Chondrocyte (in vitro differentiated cells): Measurements from ENCODE around the gene TCF7L1. TPM values are rescaled to one million over a fixed set of nuclear protein-coding genes. Genes with fewer than 3 reads are reported as not detected.
"Not testable (repeated sequence)": the region's sequence is repeated elsewhere in the genome, so short reads cannot be mapped to it uniquely, and the experiment has no call there.

Experiments used
- DNase-seq: peaks from one replicate; pipeline ENCODE4 v3.0.0; 2021; ENCODE audit warnings: mixed read lengths, low spot score
- H3K27ac Mint-ChIP-seq: one replicate; pipeline ENCODE4 v1.8.0; 2021; ENCODE audit warnings: mild to moderate bottlenecking, moderate library complexity, mixed read lengths; ENCODE audit not compliant: unreplicated experiment
- H3K27me3 Mint-ChIP-seq: 2 replicates; pipeline ENCODE4 v1.8.0; 2021; ENCODE audit warnings: low read depth, mixed read lengths
- H3K36me3 Mint-ChIP-seq: 2 replicates; pipeline ENCODE4 v1.8.0; 2021; ENCODE audit warnings: low read depth, mixed read lengths
- H3K4me1 Mint-ChIP-seq: 2 replicates; pipeline ENCODE4 v1.8.0; 2021; ENCODE audit warnings: low read depth, mild to moderate bottlenecking, mixed read lengths
- H3K4me3 Mint-ChIP-seq: one replicate; pipeline ENCODE4 v1.8.0; 2021; ENCODE audit warnings: mild to moderate bottlenecking, moderate library complexity, mixed read lengths; ENCODE audit not compliant: unreplicated experiment
- H3K9me3 Mint-ChIP-seq: 2 replicates; pipeline ENCODE4 v1.8.0; 2021; ENCODE audit warnings: low read depth, mixed read lengths
- total RNA-seq: library from RNA; stranded (reverse); gene quantifications from 3 replicates; pipeline ENCODE4 v1.2.1, GENCODE V29; 2021
- TF ChIP-seq, protein P1 (sequence below): fragments of 200-600 bp; sonication (generic); IDR thresholded peaks from 2 replicates; pipeline ENCODE4 v1.5.0; 2021; ENCODE audit warnings: antibody characterized with exemption, mild to moderate bottlenecking, moderate library complexity

Gene TCF7L1
- total RNA-seq, 1 donor from 2014 or later, result 35.0 TPM

DNA sequence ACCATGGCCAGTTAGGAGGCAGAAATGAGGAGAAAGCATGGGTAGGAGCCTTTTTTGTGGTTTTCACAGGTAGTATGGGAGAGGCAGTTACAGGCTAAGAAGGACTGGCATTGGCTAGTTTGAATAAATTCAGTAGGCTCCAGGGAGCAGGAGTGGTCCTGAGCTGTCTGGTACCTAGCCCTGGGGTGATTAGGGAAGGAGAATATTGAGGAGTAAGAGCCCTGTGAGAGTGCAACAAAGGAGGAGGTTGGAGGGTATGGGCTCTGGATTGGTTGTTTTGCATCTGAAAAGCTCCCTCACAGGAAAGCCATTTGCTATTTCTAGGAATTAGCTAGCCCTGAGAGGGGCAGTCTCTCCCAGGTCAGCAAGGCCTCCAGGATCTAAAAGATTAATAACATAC lies 13.3 kb upstream of the TCF7L1 start:
- peaks cover 3% of the 10 kb centered on the region for H3K27me3 Mint-ChIP-seq
- no peaks in the 10 kb centered on the region for H3K36me3 Mint-ChIP-seq
- no peaks in the 10 kb centered on the region for H3K9me3 Mint-ChIP-seq
- TF ChIP-seq, protein P1, sequence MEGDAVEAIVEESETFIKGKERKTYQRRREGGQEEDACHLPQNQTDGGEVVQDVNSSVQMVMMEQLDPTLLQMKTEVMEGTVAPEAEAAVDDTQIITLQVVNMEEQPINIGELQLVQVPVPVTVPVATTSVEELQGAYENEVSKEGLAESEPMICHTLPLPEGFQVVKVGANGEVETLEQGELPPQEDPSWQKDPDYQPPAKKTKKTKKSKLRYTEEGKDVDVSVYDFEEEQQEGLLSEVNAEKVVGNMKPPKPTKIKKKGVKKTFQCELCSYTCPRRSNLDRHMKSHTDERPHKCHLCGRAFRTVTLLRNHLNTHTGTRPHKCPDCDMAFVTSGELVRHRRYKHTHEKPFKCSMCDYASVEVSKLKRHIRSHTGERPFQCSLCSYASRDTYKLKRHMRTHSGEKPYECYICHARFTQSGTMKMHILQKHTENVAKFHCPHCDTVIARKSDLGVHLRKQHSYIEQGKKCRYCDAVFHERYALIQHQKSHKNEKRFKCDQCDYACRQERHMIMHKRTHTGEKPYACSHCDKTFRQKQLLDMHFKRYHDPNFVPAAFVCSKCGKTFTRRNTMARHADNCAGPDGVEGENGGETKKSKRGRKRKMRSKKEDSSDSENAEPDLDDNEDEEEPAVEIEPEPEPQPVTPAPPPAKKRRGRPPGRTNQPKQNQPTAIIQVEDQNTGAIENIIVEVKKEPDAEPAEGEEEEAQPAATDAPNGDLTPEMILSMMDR, result no peak
- H3K4me3 Mint-ChIP-seq, result no peak overlapping the region
- no peak for DNase-seq
- H3K27ac Mint-ChIP-seq, result no peak overlapping the region
- H3K4me1 Mint-ChIP-seq, result peaks cover 5% of the 10 kb centered on the region

DNA sequence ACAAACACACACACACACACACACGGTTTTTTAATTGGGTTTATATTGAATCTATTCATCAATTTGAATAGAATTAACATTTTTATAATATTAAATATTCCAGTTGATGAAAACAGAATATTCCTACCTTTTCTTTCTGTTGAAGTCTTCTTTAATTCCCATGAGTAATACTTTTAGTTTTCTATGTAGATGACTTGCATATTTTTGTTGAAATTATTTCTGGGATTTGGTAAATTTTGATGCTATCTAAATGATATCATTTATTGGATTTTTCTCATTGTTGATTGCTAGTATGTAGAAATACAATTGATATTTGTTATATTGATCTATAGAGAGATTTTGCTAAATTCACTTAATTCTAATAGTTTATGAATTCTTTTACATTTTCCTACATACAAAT lies 12.8 kb upstream of the TCF7L1 start:
- DNase-seq, result no peak
- H3K9me3 Mint-ChIP-seq, result no peaks in the 10 kb centered on the region
- H3K27ac Mint-ChIP-seq, result no peak overlapping the region

DNA sequence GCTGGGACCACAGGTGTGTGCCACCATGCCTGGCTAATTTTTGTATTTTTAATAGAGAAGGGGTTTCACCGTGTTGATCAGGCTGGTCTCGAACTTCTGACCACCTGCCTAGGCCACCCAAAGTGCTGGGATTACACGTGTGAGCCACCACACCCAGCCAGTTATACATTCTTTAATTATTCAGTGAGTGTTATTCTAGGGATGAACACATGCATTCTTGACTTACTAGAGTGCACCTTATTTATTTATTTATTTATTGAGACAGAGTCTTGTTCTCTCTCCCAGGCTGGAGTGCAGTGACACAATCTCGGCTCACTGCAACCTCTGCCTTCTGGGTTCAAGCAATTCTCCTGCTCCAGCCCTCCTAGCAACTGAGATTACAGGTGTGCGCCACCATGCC lies 6.7 kb upstream of the TCF7L1 start:
- H3K4me1 Mint-ChIP-seq, H3K36me3 Mint-ChIP-seq, H3K27ac Mint-ChIP-seq, H3K9me3 Mint-ChIP-seq, DNase-seq, H3K27me3 Mint-ChIP-seq, H3K4me3 Mint-ChIP-seq: not testable (repeated sequence)

More for the DNA sequence above, 12.8 kb upstream of the TCF7L1 start:
- H3K27me3 Mint-ChIP-seq, result peaks cover 3% of the 10 kb centered on the region
- H3K4me3 Mint-ChIP-seq, result no peak overlapping the region
- peaks cover 3% of the 10 kb centered on the region for H3K4me1 Mint-ChIP-seq
- H3K36me3 Mint-ChIP-seq, result no peaks in the 10 kb centered on the region
- TF ChIP-seq, protein P1, result no peak

DNA sequence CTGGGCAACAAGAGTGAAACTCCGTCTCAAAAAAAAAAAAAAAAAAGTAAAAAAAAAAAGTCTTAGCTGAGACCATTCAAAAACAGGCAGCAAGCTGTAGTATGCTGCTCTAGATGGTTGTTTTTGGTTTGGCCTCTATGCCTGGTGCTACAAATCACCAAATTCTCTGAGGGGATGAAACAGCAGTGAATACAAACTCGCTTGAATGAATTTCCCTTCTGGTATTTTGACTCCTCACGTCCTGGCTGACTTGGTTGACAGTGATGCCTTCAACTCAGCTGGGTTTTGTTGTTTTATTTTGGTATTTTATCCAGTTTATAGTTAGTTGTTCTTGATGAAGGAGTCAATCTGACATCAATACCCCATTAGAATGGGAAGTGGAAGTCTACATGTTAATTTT lies 3.3 kb upstream of the TCF7L1 start:
- H3K4me3 Mint-ChIP-seq, result no peak overlapping the region
- H3K4me1 Mint-ChIP-seq, result peaks cover 11% of the 10 kb centered on the region
- TF ChIP-seq, protein P1, result no peak
- no peak for DNase-seq
- H3K27ac Mint-ChIP-seq, result no peak overlapping the region
- H3K36me3 Mint-ChIP-seq, result no peaks in the 10 kb centered on the region
- H3K27me3 Mint-ChIP-seq, result no peaks in the 10 kb centered on the region
- H3K9me3 Mint-ChIP-seq, result no peaks in the 10 kb centered on the region

DNA sequence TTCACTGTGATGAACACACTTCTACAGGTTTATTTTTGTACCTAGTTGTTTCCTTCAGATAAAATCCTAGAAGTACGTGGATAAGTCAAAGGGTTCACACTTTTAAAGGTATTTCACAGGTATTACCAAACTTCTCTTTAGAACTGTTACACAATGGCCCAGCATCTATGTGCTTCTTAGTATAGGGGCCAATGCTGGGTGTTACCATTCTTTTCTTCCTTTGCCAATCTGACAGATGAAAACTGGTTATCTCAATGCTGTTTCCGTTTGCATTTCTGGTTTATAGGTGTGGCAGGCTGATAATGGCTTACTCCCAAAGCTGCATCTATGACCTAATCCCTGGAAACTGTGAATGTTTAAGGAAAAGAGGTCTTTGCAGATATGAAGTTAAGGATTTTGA lies 2.8 kb upstream of the TCF7L1 start:
- TF ChIP-seq, protein P1, result no peak
- no peaks in the 10 kb centered on the region for H3K27me3 Mint-ChIP-seq
- no peak for DNase-seq
- no peak overlapping the region for H3K27ac Mint-ChIP-seq
- H3K36me3 Mint-ChIP-seq, result no peaks in the 10 kb centered on the region
- peaks cover 17% of the 10 kb centered on the region for H3K4me1 Mint-ChIP-seq
- H3K4me3 Mint-ChIP-seq, result no peak overlapping the region
- no peaks in the 10 kb centered on the region for H3K9me3 Mint-ChIP-seq

DNA sequence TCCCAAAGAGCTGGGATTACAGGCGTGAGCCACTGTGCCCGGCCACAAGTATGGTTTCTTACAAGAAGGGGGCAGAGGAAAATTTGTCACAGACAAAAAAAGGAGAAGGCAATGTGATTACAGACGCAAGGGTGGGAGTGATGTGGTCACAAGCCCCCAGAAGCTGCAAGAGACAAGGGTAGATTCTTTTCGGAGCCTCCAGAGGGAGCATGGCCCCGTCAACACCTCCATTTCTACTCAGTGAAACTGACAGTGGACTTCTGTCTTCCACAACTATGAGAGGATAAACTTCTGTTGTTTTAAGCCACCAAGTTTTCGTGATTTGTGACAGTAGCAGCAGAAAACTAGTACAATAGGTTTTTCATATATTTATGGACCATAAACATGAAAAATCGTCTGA lies 2.1 kb upstream of the TCF7L1 start:
- no peaks in the 10 kb centered on the region for H3K9me3 Mint-ChIP-seq
- TF ChIP-seq, protein P1, result peak; percentile 83
- H3K36me3 Mint-ChIP-seq, result no peaks in the 10 kb centered on the region
- H3K4me3 Mint-ChIP-seq, result no peak overlapping the region
- no peaks in the 10 kb centered on the region for H3K27me3 Mint-ChIP-seq
- no peak for DNase-seq
- H3K4me1 Mint-ChIP-seq, result peaks cover 24% of the 10 kb centered on the region
- H3K27ac Mint-ChIP-seq, result no peak overlapping the region
